Breast epithelium (tissue), 3 donors: ENCODE measurements around the gene NFKBIA.

ENCODE experiments used
- POLR2A ChIP-seq: fragments of 450-650 bp; IDR thresholded peaks from one replicate; pipeline ENCODE4 v1.6.1; 2016; ENCODE audit warnings: antibody characterized with exemption, mild to moderate bottlenecking, moderate library complexity
- POLR2AphosphoS5 ChIP-seq, 3 donors: sonication (generic); formaldehyde crosslinking; IDR thresholded peaks; one replicate each; pipeline ENCODE4 v1.6.1; 2017; ENCODE audit warnings: antibody characterized with exemption in 3 of 3
- TF ChIP-seq, protein P1 (sequence below), 3 donors: fragments of 450-650 bp; IDR thresholded peaks; one replicate each; pipeline ENCODE4 v1.5.1; 2016 to 2017; ENCODE audit warnings: antibody characterized with exemption in 3 of 3, mild to moderate bottlenecking in 3 of 3, moderate library complexity in 3 of 3

GRCh38 chr14:35430459-35431199, 26.1 kb upstream of the NFKBIA start:
- TF ChIP-seq, protein P1, sequence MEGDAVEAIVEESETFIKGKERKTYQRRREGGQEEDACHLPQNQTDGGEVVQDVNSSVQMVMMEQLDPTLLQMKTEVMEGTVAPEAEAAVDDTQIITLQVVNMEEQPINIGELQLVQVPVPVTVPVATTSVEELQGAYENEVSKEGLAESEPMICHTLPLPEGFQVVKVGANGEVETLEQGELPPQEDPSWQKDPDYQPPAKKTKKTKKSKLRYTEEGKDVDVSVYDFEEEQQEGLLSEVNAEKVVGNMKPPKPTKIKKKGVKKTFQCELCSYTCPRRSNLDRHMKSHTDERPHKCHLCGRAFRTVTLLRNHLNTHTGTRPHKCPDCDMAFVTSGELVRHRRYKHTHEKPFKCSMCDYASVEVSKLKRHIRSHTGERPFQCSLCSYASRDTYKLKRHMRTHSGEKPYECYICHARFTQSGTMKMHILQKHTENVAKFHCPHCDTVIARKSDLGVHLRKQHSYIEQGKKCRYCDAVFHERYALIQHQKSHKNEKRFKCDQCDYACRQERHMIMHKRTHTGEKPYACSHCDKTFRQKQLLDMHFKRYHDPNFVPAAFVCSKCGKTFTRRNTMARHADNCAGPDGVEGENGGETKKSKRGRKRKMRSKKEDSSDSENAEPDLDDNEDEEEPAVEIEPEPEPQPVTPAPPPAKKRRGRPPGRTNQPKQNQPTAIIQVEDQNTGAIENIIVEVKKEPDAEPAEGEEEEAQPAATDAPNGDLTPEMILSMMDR (IDR thresholded peaks at IDR 0.05): no peak
- TF ChIP-seq POLR2A (no peak), POLR2AphosphoS5 (IDR thresholded peaks at IDR 0.05) (no peak)
